Measurements from ENCODE around the gene GPATCH2L. TPM values are rescaled to one million over a fixed set of nuclear protein-coding genes. Genes with fewer than 3 reads are reported as not detected.

GPATCH2L gene
- polyA plus RNA-seq, 1 experiment: 23.6 TPM

DNA sequence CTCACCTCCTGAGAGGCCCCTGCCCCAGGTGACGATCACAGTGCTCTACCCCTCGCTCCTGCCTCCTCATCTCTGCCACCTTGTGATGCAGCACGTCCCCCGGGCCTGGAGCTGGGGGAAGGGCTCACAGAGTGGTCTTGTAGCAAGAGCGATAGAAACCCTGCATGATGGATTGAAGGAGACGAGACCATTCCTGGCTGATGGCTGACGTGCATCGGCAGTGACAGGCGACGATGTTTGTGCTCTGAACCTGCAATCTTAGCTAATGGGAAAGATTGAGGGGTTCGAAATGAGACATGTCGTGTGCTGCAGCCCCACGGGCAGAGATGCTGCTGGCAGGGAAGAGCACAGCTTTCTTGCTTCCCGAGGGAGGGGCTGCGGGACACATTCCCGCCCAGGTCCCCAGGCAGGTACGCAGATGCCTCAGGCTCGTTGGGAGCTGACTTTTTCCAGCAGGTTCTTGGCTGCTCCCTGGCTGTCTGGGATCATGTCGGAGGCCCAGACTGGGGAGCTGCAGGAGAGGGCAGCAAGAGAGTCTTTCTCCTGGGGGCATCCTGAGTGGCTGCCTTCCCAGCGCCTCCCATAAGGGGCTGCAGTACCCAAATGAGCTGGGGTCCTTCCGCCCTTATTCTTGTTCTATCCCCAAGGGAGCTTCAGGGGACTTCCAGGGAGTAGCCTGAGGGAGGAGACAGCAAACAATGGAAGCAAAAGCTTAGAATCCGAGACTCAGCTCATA, 38.7 kb upstream of the GPATCH2L start:
- Histone ChIP-seq H3K27me3 (ENCODE audit: control insufficient read depth, insufficient read depth, low read length) (peaks cover 3% of the 10 kb centered on the region), H3K36me3 (ENCODE audit: control insufficient read depth, insufficient read depth, low read length) (no peaks in the 10 kb centered on the region), H3K4me3 (ENCODE audit: low read depth, low read length) (no peak overlapping the region)
- no peak for DNase-seq (ENCODE audit: low read depth)
- ChIA-PET POLR2A (no interaction called here), CTCF (interaction anchor here (0.6 kb wide), 1 partner anchor 101 kb away, joined by 4 read pairs; no protein-coding TSS in a partner anchor)
- TF ChIP-seq, protein P1, sequence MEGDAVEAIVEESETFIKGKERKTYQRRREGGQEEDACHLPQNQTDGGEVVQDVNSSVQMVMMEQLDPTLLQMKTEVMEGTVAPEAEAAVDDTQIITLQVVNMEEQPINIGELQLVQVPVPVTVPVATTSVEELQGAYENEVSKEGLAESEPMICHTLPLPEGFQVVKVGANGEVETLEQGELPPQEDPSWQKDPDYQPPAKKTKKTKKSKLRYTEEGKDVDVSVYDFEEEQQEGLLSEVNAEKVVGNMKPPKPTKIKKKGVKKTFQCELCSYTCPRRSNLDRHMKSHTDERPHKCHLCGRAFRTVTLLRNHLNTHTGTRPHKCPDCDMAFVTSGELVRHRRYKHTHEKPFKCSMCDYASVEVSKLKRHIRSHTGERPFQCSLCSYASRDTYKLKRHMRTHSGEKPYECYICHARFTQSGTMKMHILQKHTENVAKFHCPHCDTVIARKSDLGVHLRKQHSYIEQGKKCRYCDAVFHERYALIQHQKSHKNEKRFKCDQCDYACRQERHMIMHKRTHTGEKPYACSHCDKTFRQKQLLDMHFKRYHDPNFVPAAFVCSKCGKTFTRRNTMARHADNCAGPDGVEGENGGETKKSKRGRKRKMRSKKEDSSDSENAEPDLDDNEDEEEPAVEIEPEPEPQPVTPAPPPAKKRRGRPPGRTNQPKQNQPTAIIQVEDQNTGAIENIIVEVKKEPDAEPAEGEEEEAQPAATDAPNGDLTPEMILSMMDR (IDR thresholded peaks at IDR 0.05; ENCODE audit: insufficient read depth, low read depth, low read length): no peak

DNA sequence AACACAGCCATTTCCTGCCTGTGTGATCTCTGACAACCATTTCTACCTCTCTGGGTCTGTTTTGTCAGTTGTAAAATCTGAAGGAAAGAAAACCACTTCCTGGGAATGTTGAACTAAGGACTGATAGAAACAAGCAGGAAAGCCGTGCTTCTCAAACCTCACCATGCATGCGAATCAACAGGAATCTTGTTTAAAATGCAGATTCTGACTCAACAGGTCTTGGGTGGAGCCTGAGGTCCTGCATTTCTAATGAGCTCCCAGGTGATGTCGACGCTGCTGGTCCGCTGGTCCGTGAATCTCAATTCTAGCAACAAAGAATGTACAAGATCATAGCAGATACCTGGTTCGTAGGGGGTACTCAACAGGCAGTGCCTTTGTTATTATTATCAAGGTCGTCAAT, 38.0 kb upstream of the GPATCH2L start:
- TF ChIP-seq, protein P1 (IDR thresholded peaks at IDR 0.05; ENCODE audit: insufficient read depth, low read depth, low read length): no peak
- H3K36me3 ChIP-seq (ENCODE audit: control insufficient read depth, insufficient read depth, low read length): no peaks in the 10 kb centered on the region
- POLR2A ChIA-PET: no interaction called here
- no peak overlapping the region for H3K4me3 ChIP-seq (ENCODE audit: low read depth, low read length)
- CTCF ChIA-PET: interaction anchor here (0.6 kb wide), 1 partner anchor 101 kb away, joined by 4 read pairs; no protein-coding TSS in a partner anchor
- H3K27me3 ChIP-seq (ENCODE audit: control insufficient read depth, insufficient read depth, low read length): peaks cover 3% of the 10 kb centered on the region
- DNase-seq (ENCODE audit: low read depth): no peak

DNA sequence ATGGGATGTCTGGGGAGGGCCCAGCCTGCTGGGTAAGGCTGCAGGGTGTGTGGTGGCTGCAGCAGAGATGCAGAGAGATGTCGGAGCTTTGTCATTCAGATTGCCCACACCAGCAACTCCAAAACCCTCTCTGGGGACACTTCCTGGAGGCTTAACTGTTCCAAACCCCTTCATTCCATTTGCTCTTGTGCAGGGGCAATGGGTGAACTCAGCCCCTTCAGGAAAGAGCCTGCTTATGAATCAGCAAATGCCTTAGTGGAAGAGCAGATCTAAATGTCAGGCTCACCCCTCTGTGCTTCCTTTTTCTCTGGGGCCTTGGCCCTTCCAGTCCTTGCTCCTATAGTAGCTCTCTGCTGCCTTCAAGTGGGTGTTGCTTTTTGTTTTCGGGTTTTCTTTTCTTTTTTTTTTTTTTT, 36.7 kb upstream of the GPATCH2L start:
- Histone ChIP-seq H3K36me3 (ENCODE audit: control insufficient read depth, insufficient read depth, low read length) (no peaks in the 10 kb centered on the region), H3K27me3 (ENCODE audit: control insufficient read depth, insufficient read depth, low read length) (peaks cover 3% of the 10 kb centered on the region), H3K4me3 (ENCODE audit: low read depth, low read length) (no peak overlapping the region)
- TF ChIP-seq, protein P1 (IDR thresholded peaks at IDR 0.05; ENCODE audit: insufficient read depth, low read depth, low read length): no peak
- CTCF ChIA-PET: interaction anchor here (1.1 kb wide), 1 partner anchor 272 kb away, joined by 3 read pairs; no protein-coding TSS in a partner anchor
- no peak for DNase-seq (ENCODE audit: low read depth)
- POLR2A ChIA-PET: no interaction called here

DNA sequence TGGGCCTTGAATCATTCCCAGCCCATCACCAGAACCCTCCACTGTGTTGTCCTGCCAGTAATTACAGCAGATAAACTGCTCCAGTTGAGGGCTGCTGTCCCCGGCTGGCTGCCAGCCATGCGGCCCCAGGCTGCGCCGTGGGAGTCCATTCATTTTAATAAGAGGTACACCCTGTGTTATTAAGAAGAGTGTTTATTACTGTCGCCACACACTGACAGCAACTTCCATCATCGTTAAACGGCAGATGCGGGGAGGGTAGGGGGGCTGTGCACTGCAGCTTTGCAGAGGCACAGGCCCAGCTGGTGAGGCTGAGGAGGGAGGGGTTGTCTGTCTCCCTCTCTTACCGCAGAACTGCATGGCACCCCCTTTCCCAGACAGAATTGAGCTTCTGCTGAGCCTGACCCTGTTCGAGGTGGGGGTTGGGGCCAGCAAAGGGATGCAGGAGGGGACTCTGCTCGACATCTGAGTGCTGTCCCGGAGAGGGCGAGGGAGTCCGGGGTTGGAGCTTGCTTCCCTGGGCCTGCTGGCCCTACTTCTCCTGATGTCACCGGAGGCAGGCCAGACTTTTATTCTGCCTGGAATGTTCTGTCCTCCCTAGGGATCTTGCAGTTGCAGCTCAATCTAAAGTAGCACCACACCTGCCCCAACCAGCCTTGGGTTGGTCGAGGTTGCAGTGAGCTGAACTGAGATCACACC, 33.8 kb upstream of the GPATCH2L start:
- Histone ChIP-seq H3K27me3 (ENCODE audit: control insufficient read depth, insufficient read depth, low read length) (peaks cover 3% of the 10 kb centered on the region), H3K4me3 (ENCODE audit: low read depth, low read length) (no peak overlapping the region), H3K36me3 (ENCODE audit: control insufficient read depth, insufficient read depth, low read length) (no peaks in the 10 kb centered on the region)
- TF ChIP-seq, protein P1 (IDR thresholded peaks at IDR 0.05; ENCODE audit: insufficient read depth, low read depth, low read length): no peak
- POLR2A ChIA-PET: no interaction called here
- CTCF ChIA-PET: no interaction called here
- no peak for DNase-seq (ENCODE audit: low read depth)

DNA sequence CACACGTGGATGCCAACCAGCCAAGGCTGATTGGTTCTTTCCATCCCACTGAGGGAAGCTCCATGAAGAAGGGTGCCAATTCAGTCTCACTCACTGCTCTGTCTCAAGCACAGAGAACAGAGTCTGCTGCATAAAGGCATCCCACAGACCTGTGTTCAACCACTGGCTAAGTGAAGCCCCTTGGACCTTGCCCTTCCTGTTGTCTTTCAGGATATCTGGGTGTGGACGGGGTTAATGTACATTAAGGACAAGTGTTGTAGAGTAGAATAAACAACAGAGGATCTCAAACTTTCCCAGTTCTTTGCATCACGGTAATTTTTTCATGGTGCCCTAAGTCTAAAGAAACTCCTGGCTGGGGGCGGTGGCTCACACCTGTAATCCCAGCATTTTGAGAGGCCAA, 33.1 kb upstream of the GPATCH2L start:
- ChIA-PET POLR2A (no interaction called here), CTCF (no interaction called here)
- DNase-seq (ENCODE audit: low read depth): no peak
- TF ChIP-seq, protein P1 (IDR thresholded peaks at IDR 0.05; ENCODE audit: insufficient read depth, low read depth, low read length): no peak
- H3K27me3 ChIP-seq (ENCODE audit: control insufficient read depth, insufficient read depth, low read length): peaks cover 3% of the 10 kb centered on the region
- H3K4me3 ChIP-seq (ENCODE audit: low read depth, low read length): no peak overlapping the region
- no peaks in the 10 kb centered on the region for H3K36me3 ChIP-seq (ENCODE audit: control insufficient read depth, insufficient read depth, low read length)
